Stimulated activated CD8-positive, alpha-beta memory T cell treated with anti-CD3 and anti-CD28 coated beads, Interleukin-2, amount 100 ng/mL, for 1 hour (primary cell): ENCODE data around the gene CDK6.

ENCODE experiments used
- DNase-seq, 2 donors: peaks; one replicate each; pipeline ENCODE4 v3.0.0-alpha.2; 2020; ENCODE audit warnings: low read depth in 2 of 2

The CDK6 gene

GRCh38 chr7:92589056-92589455 is 247.3 kb downstream of the CDK6 start:
- DNase-seq: no peak

DNA sequence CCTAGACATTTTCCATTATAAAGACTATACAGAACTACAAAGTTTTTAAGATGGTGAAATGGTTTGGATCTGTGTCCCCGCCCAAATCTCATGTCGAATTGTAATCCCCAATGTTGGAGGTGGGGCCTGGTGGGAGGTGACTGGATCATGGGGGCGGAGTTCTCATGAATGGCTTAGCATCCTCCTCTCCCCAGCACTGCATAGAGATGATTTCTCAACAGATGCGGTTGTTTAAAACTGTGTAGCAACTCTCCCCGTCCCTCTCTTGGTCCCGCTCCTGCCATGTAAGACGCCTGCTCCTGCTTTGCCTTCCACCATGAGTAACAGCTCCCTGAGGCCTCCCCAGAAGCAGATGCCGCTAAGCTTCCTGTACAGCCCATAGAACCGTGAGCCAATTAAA is 247.8 kb downstream of the CDK6 start:
- no peak for DNase-seq

DNA sequence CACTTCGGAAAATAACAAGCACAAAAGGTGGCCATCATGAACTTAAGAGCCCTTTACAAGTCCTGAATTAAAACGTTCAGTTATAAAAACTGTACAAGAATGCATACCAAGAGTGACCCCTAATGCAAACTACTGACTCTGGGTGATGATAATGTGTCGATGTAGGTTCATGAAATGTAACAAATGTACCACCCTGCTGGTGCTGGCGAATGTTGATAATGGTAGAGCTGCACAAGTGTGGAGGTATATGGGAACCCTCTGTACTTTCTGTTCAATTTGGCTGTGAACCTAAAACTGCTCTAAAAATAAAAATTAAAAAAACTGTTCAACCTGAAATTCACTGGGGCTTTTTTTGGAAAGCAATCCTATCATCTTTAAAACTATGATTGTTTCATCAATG is 249.5 kb downstream of the CDK6 start:
- DNase-seq: no peak

DNA sequence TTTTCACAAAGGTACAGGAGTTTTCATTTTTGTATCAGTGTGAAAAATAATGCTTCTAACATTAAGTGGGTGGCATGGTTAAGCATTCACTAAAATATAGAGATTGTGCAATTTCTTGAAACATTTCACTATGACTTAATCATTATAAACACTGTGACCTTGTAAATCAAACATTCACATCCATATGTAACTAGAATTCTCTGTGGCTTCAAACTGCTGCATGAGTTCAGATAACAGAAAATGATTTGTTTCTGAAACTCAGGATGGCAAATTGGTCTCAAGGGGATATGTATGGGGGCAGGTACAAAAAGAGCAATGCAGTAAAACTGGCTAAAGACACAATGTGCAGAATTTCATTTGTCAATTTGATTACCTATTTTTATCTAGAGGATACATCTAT is 250.0 kb downstream of the CDK6 start:
- no peak for DNase-seq

- DNase-seq: no peak
These were observed 251.4 kb downstream of the CDK6 start for GRCh38 chr7:92584953-92585352.

DNA sequence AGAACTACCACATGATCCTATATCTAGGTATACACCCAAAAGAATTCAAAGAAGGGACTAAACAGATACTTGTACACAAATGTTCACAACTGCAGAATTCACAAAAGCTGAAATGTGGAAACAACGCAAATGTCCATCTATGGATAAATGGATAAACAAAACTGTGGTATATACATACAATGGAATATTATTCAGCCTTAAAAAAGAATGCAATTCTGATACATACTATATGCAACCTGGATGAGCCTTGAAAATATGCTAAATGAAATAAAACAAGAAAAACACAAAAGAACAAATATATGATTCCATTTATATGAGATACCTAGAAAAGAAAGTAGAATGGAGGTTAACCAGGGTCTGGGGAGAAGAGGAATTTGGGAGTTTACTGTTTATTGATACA is 253.4 kb downstream of the CDK6 start:
- DNase-seq: no peak

GRCh38 chr7:92576296-92576695 is 260.1 kb downstream of the CDK6 start:
- no peak for DNase-seq

DNA sequence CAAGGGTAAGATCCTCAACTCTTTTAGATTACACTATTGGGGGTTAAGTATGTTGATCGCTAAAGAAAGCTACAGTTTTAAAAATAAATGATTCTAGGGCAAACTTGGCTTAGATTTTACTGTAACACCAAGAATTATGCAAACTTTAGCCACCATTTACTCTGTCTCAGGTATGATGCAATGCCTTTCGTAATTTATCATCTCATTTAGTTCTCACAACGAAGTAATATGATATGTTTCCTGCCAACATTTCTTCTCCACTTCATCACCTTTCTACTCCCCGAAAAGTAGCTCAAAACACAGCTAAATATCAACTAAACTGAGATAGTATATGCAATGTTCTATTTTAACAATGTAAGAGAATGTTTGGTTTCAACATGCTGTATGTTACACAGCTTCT is 267.2 kb downstream of the CDK6 start:
- DNase-seq: no peak

DNA sequence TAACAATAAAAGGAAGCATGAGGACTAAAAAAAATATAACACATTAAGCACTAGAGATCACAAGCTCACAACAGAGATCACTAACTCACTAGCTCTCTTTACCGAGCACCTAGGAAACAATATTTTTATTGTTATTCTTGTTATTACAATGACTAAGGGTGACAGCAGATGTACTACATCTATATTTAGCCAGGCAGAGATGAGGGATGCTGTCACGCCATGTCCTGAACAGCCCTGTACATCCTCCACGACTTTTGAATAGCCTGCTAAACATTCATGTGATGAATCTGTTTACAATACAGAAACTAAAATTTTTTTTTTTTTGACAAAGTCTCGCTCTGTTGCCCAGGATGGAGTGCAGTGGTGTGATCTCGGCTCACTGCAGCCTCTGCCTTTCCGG is 268.9 kb downstream of the CDK6 start:
- DNase-seq: no peak

GRCh38 chr7:92563345-92563744 is 273.0 kb downstream of the CDK6 start:
- DNase-seq: no peak

DNA sequence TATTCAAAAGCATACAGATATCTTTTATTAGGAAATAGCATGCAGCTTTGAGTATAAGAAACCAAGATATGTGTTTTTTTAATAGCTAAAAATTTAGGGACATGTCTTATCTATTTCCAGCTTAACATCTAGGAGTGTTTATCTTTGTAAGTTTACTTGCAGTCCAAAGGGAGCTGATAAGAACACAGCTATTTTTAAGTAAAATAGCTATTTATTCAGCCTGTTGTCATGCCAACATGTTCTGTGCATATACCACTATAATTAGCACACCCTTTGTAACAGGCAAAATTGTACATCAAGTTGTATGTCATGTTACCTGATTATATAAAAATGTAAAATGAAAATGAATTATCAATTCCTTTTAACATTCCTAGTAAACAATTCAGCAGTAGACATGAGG is 275.8 kb downstream of the CDK6 start:
- DNase-seq: no peak

GRCh38 chr7:92557808-92558362 is 278.5 kb downstream of the CDK6 start:
- DNase-seq: no peak

DNA sequence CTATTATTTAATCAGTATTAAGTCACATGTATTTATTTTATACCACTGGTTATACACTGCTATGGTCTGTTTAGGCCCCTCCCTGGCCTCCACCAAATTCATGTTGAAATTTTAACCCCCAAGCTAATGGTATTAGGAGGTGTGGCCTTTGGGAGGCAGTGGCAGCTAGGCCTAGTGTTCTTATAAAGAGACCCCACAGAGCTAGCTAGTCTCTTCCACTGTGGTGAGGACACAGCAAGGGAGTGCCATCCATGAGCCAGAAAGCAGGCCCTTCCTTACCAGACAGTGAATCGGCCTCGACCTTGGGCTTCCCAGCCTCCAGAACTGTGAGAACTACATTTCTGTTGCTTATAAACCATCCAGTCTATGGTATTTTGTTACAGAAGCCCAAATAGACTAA is 279.1 kb downstream of the CDK6 start:
- DNase-seq: no peak
